GM19372 (cell line): Measurements from ENCODE around the gene ANKRD11.

ENCODE experiments used
- ATAC-seq: cut with Tn5 transposase; IDR thresholded peaks from one replicate; pipeline ENCODE4 v1.9.1; 2021; ENCODE audit warnings: mild to moderate bottlenecking, low read depth, moderate library complexity; ENCODE audit not compliant: unreplicated experiment

ANKRD11 gene

DNA sequence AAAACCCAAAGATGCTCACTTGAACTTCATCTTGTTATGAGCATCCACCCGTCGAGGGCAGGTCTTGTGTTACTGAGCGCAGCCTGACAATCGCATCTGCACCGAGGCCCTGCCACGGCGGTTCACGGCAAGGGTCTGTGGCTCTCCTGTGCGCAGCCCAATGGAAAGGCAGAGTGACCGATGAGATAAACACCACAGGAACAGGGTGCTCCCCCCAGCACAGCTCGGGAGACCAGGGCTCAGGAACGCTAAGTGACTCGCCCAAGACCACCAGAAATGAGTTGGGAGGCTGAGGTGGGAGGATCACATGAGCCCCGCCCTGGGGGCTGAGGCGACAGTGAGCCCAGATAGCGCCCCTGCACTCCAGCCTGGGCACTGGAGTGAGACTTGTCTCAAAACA, 134.7 kb downstream of the ANKRD11 start:
- ATAC-seq: no peak

DNA sequence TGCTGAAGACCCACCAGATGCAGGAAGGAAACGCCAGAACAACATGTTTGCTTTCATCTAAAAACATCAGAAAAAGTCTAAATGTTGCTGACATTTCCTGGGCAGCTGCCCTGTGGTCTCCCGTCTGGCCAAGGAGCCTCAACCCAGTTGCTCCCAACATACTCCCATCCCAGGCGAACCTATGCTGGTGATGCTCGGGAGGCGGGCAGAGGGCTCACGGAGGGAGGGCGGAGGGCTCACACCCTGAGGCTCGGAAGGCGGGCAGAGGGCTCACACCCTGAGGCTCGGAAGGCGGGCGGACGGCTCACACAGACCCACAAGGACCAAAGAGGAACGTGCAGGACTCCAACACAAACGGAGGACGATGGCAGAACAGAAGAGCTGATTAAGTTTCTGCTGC, 135.4 kb downstream of the ANKRD11 start:
- ATAC-seq: no peak

- no peak for ATAC-seq
Observed at GRCh38 chr16:89354325-89354724, 136.0 kb downstream of the ANKRD11 start.

- ATAC-seq: no peak
Observed at GRCh38 chr16:89352091-89352681, 138.2 kb downstream of the ANKRD11 start.

DNA sequence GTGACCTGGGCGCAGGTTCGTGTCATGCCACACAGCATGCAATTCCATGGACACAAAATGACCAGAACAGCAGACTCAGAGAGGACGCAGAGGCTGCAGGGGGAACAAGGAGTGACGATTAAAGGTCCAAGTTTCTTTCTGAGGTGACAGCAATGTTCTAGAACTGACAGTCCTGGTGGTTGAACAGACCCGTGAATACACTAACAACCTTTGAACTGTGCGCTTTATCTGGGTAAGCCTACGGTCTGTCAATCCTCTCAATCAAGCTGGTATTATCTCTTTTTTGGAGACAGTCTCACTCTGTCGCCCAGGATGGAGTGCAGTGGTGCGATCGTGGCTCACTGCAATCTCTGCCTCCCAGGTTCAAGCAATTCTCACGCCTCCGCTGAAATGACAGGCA, 138.7 kb downstream of the ANKRD11 start:
- ATAC-seq: no peak

- ATAC-seq: no peak
Observed at GRCh38 chr16:89350701-89351380, 139.5 kb downstream of the ANKRD11 start.

DNA sequence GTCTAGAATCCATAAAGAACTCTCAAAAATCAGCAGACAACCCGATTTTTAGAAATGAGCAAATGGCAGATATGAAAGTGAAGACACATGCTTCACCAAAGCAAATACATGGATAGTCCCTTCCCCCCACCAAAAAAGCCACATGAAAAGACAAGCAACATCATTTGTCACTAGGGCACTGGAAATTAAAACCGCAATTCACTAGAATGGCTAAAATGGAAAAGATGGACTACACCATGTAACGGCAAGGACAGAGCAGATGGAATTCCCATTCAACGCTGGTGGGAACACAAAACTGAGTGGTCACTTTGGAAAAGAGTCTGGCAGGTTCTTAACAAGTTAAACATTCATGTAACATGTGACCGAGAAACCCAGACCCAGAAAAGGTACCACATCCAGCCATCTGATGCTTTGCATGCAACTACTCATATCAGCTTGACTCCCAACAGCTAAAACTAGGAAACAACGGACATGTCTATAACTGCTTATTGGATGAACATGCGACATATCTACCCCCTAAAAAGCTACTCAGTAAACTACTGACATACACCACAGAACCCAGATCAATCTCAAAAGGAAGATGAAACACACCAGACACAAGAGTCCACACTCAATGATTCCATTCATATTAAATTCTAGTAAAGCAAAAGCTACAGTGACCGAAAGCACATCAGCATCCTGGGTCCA, 140.3 kb downstream of the ANKRD11 start:
- no peak for ATAC-seq

GRCh38 chr16:89347807-89348206, 142.6 kb downstream of the ANKRD11 start:
- no peak for ATAC-seq

- no peak for ATAC-seq
Observed at GRCh38 chr16:89346869-89347268, 143.5 kb downstream of the ANKRD11 start.

DNA sequence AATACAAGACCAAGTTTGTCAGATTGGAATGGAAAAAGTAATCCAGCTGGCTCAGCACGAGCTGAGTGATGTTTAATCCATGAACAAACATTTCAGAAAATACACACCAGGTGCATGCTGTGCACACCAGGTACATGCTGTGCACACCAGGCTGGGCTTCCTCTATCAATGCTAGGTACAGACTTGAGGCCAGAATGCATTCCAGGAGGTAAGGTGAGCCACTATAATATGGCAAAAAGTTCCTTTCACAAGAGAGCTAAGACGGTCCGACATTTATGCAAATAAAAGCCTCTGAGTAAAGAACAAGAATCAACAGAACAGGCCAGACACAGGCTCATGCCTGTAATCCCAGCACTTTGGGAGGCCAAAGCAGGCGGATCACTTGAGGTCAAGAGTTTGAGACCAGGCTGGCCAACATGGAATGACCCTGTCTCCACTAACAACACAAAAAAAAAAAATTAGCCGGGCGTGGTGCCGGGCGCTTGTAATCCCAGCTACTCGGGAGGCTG, 144.7 kb downstream of the ANKRD11 start:
- ATAC-seq: no peak

GRCh38 chr16:89344846-89345611, 145.3 kb downstream of the ANKRD11 start:
- no peak for ATAC-seq

DNA sequence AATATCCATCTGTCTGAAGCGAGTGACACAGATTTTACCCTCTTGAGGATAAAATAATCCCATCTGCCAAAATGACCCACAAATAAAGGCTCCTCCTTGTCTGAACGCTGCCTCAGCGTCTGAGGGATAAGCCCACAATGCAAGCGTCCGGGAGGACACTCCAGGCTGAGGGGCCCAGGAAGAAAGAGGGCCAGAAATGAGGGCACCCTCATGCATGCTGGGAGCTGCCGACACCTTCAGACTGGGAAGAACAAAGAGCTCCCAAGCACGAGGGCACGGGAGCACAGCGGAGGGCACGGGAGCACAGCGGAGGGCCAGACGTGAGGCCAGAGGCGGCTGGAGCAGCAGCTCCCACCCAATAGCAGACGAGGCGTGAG, 145.9 kb downstream of the ANKRD11 start:
- ATAC-seq: no peak

- no peak for ATAC-seq
Observed at GRCh38 chr16:89343501-89344457, 146.6 kb downstream of the ANKRD11 start.

DNA sequence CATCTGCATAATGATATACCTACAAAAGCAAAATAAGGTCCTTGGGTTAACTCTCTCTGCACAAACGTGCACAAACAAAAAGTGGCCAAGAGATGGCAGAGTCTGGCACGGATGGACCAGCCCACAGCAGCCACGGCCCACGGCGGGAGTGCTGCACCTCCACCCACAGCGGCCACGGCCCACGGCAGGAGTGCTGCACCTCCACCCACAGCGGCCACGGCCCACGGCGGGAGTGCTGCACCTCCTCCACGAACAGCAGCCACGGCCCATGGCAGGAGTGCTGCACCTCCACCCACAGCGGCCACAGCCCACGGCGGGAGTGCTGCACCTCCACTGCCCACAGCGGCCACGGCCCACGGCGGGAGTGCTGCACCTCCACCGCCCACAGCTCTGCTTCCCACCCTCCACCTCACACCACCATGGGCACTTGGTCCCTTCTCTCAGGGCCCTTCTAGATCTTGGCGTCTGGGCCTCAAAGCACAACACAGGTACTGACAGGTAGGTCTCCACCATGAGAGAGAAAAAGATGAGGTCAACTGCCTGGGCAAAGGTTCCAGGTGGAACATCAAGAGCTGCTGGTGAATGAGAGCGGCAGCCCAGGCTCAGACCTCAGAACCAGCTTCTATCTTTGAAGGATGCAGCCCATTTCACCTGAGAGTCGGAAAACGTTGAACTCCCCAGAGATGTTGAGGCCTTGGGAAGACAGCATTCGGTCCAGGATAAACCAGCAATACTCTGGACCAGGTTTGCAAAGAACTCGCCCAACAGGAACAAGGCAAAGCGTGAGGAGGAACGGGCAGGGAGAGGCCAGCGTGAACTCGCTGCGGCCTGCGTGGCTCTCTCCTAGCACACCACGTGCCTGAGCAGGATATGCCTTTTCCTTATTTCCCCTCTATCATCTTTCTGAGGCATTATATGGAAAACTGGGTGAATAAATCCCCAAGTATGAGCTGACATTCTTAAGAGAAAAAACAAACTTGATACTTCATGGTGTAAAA, 148.4 kb downstream of the ANKRD11 start:
- ATAC-seq: no peak

- no peak for ATAC-seq
Observed at GRCh38 chr16:89341279-89341678, 149.1 kb downstream of the ANKRD11 start.

DNA sequence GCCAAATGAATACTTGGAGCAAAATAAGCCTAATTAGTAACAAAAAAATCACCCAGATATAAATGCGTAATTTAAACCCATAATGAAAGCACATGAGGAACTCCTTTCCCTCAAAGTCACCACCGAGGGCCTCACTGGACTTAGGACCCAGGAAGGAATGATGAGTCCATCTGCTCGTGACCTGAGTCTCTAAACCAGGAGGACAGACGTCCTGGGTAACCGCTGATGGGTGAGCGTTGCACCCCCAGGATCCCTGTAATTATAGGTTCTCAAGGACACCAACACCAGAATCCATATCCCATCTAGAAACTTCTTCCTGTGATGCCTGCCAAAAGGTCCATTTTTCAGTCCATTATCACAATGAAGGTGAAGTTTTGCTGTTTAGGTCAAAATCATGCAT, 151.5 kb downstream of the ANKRD11 start:
- no peak for ATAC-seq

GRCh38 chr16:89337965-89338364, 152.4 kb downstream of the ANKRD11 start:
- no peak for ATAC-seq

DNA sequence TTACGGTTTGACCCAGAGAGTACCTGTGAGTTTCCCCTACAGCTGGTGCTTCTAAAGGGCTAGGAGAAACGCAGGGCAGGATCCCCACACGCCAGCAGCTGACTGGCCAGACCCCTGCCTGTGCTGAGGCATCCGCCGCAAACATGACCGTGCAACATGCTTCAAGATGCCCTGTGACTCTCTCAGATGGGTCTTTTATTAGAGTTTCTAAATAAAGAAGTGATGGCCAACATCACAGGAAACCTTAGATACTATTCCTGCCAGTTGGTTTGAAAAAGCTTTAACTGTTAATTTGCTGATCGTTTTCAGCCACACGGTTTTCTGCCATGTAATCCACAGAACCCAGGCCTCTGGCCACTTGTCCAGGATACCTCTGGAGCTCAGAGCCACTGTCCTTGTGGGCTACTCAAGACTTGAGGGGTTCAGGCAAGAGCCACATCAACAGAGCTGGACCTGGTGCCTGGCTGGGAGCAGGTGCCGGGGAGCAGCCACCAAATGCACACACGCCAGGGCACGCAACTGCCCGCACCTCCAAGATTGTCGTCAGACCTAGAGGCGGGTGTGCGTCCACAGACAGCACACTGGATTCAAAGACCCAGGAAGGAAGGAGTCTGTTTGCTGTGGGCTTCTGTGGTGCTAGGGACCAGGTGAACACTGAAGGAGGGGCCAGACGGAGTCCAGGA, 154.4 kb downstream of the ANKRD11 start:
- ATAC-seq: no peak
